HG03095 (cell line): ENCODE results near the gene TARM1.
"Not testable (repeated sequence)": the region's sequence is repeated elsewhere in the genome, so short reads cannot be mapped to it uniquely, and the experiment has no call there.

ENCODE experiments used
- ATAC-seq: cut with Tn5 transposase; IDR thresholded peaks from one replicate; pipeline ENCODE4 v1.9.1; 2021; ENCODE audit warnings: moderate library complexity; ENCODE audit not compliant: unreplicated experiment

The TARM1 gene

DNA sequence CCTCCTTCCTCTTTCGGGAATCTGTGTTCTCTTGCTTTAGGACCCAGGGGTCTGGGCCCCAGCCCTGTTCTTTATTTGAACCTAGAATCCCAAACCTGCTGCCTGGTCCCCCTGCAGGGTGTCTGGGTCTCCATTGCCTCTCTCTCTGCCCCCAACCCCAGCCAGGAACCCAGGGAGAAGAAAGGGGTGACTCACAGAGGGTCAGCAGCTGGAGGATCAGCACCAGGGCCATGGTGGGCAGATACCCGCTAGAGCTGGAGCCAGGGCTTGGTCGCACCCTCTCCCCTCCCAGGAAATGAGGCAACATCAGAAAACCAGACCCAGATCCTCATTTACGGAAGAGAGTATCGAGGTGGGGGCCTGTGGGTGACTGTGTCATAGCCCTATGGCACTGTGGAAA, 19.4 kb upstream of the TARM1 start, which contains the start of gene OSCAR:
Gene OSCAR (minus strand): TSS at position 243 of the 400 bp plus-strand sequence. CDS start 11 bp downstream, at position 232.
- ATAC-seq = no peak

DNA sequence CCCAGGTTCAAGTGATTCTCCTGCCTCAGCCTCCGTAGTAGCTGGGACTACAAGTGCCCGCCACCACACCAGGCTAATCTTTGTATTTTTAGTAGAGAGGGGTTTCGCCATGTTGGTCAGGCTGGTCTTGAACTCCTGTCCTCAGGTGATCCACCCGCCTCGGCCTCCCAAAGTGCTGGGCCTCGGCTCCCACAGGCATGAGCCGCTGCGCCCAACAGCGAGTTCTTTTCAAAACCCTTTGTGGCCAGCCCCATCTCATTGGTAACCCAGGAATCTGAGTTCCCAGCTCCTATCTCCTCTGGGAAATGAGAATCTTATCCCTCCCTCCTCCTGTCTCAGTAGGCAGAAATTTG, 18.7 kb upstream of the TARM1 start:
- not testable (repeated sequence) for ATAC-seq

DNA sequence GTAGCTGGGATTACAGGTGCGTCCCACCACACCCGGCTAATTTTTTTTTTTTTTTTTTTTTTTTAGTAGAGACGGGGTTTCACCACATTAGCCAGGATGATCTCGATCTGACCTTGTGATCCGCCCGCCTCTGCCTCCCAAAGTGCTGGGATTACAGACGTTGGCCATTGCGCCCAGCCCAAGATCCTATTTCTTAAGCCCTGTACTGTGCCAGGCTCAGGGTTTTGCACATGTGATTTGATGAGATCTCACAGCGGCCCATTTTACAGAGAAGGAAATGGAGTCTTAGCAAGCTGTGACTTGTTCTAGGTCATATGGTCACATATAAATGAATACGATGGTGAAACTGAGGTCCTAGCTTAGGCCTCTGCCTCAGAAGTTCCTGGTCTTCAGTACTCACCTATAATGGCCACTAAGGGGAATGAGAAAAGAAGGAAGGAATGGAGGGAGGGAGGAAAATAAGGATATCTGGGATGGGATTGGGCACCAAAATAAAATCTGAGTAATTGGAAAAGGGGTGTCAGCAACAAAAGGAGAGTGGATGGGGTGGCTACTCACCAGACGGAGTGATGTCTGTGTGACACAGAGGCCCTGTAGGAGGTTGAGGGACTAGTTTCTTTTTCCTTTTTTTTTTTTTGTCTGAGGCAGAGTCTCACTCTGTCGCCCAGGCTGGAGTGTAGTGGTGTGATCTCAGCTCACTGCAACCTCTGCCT, 18.2 kb upstream of the TARM1 start:
- no peak for ATAC-seq

DNA sequence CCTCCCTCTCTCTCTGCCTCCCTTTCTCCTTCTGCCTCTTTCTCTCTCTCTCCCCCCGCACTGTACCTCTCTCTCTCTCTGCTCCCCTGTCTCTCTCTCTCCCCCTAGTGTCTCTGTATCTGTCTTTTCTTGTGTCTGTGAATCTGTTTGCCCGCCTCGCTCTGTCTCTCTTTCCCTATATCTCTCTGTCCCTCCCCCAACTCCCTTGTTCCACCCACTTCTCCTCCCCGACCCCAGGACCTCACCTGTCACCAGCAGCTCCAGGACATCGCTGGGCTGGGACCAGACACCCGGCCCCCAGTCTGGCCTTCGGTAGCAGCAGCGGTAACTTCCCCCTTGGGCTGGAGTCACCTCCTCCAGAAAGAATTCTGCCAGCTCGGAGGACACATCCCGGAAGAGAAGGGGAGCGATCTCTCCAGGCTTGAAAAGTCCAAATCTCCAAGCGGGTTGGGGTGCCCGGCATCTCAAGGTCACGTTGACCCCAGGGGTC, 15.5 kb upstream of the TARM1 start:
- no peak for ATAC-seq

DNA sequence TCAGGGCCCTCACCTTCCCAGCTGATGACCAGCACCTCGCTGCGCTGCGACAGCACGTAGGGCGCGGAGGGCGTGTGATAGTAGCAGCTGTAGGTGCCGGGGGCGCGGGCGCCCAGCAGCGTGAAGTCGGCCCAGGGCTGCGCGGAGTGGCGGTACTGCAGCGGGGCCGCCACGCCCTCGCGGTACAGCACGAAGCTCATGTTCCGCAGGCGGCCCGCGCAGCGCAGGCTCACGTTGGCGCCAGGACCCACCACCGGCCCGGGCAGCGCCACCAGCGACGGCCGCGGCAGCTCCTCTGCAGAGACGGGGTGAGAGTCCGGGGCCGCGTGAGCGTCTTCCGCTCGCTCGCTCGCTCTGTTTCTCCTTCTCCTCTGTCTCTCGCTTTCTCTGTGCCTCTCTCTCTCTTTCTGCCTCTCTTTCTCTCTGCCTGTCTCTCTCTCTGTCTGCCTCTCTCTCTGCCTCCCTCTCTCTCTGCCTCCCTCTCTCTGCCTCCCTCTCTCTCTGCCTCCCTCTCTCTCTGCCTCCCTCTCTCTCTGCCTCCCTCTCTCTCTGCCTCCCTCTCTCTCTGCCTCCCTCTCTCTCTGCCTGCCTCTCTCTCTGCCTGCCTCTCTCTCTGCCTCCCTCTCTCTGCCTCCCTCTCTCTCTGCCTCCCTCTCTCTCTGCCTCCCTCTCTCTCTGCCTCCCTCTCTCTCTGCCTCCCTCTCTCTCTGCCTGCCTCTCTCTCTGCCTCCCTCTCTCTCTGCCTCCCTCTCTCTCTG, 14.9 kb upstream of the TARM1 start:
- ATAC-seq = not testable (repeated sequence)

DNA sequence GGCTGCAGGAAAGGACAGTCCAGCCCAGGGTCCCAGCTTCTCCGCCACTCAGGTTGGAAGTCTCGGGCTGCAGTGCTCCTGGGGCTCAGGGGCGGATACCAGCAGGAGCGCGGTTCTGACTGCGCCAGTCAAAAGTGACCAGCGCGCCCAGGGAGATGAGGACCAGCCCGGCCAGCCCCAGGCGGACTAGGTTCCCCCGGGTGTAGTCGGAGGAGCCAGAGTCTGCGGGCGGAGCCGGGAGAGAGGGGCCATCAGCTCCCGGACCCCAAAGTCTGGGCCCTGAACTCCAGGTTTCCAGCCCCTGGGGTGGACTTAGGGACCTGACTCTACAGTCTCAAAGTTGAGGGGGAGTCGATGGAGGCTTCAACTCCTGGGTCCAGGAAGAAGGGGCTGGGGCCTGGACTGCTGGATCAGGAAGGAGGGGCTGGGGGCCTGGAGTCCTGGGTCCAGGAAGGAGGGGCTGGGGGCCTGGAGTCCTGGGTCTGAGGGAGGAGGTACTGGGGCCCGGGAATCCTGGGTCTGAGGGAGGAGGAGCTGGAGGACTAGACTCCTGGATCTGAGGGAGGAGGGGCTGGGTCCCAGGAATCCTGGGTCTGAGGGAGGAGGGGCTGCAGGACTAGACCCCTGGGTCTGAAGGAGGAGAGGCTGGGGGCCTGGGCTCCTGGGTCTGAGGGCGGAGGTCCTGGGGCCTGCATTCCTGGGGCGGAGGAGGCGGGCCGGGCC, 14.1 kb upstream of the TARM1 start:
- no peak for ATAC-seq

DNA sequence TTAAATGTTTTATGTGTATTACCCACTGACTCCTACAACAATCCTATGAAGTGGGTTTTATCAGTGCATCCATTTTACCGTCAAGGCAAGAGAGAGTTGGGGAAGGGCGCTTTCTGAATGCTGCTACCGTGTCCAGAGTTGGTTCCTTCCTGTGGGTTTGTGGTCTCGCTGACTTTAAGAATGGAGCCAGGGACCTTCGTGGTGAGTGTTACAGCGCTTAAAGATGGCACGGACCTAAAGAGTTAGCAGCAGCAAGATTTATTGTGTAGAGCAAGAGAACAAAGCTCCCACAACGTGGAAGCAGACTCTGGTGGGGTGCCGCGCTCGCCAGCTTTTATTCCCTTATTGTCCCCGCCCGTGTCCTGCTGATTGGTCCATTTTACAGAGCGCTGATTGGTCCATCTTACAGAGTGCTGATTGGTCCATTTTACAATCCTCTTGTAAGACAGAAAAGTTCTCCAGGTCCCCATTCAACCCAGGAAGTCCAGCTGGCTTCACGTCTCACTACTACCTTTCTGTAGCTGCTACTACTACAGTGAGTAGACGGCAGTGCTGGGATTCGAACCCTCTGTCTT, 13.3 kb upstream of the TARM1 start:
- ATAC-seq = no peak

DNA sequence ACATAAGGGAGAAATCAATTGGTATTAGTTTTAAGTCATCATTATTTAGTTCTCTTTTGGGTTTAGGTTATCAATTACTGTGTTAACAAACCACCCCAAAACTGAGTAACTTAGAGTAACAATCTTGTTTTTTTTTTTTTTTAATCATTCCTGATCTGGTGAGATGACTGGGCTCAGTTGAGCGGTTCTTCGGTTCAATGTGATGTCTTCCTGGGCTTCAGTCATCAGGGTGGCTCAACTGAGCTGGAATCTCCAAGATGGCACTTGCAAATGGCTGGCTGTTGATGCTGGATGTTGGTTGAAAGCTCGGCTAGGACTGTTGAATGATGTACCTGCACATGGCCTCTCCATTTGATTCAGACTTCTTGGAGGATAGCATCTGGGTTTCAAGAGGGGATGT, 3.2 kb upstream of the TARM1 start:
- ATAC-seq = no peak

DNA sequence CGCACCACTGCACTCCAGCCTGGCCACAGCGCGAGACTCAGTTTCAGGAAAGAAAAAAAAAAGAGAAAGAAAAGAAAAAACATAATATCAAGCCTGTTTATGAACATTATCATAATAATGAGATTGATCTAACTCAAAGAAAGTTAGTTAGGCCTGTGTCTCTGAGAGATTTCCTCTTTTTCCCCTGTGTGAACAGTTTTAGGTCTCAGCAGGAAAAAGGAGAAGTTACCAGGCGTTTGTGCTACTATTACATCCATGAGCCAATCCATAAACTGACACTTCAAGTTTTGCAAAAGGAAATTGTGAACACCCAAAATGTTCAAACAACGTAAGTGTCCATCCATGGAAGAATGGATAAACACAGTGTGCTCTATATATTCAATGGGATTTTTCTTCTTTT, 3.8 kb downstream of the TARM1 start:
- no peak for ATAC-seq

DNA sequence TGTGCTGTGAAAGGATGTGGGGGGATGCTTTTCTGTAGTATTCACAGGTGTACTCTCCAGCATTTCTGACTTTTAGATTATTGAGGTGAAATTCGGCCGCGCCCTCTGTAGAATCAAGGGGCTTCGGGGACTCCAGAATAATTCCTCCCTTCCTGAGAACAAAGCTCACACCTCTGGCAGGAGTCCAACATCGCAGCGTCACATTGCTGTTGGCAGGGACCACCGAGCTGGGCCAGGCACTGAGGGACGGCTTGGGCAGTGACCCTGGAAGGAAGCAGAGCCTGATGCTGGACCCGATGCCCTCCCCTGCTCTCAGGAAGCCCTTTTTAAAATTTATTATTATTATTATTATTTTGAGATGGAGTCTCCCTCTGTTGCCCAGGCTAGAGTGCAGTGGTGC, 6.3 kb downstream of the TARM1 start:
- no peak for ATAC-seq

DNA sequence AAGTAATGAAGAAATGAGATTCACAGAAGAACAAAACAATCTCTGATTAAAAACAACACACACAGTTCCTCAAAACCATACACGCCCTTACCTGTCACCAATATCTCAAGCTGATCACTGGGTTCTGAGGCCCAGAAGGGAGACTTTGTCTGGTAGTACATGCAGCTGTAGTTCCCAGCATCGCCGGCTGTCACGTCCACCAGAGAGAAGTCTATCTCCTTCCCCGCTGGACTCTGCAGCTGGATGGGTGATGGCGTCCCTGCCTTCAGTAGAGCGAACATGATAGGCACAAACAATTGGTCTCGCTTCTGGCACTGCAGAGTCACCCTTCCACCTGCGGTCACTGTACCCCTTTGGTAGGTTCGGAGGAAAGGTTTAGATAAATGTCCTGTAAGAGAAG, 7.3 kb downstream of the TARM1 start:
- ATAC-seq = no peak

DNA sequence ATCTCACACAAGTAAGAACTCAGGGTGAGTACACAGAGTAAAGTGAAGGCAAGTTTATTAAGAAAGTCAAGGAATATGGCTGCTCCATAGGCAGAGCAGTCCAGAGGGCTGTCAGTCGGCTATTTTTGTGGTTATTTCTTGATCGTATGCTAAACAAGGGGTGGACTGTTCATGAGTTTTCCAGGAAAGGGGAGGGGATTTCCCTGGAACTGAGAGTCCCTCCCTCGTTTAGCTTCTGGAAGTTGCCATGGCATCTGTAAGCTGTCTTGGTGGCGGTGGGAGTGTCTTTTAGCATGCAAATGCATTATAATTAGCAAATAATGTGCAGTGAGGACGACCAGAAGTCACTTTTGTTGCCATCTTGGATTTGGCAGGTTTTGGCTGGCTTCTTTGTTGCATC, 11.7 kb downstream of the TARM1 start:
- ATAC-seq = no peak

DNA sequence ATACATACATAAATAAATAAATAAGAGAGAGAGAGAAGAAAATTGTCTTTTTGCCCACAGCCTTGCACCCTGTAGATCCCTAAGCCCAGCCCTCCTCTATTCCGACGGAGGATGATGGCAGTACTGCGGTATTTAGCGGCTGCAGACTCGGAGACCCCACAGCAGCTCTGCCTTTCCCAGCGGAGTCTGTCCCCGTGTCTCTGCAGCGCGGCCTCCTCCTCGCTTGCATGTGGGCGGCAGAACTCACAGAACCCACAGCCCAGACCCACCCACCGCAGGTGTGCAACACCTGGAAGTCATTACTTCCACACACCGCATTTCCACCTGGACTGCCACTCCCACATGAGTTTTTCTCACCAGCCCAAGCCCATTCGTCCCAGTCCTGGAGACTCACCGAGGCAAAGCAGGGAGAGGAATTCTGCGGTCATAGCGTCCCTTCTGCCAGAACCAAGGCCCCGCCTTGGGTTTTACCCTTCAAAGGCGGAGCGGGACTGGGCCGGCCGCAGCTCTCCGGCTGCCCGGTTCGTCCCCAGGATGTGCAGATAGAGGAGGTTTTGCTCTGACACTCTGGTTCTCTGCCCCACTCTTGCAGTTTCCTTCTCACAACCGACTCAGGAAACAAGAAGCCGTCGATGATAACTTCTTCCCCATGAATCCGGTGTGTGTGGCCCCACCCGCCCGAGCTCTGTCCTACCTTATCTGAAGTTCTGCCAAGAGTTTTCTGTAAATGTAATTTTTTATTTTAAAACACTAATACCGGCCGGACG, 17.6 kb downstream of the TARM1 start, which contains the start of gene VSTM1:
Gene VSTM1 (minus strand): TSS at position 548 of the 767 bp plus-strand sequence. CDS start 120 bp downstream, at position 428.
- ATAC-seq = no peak

DNA sequence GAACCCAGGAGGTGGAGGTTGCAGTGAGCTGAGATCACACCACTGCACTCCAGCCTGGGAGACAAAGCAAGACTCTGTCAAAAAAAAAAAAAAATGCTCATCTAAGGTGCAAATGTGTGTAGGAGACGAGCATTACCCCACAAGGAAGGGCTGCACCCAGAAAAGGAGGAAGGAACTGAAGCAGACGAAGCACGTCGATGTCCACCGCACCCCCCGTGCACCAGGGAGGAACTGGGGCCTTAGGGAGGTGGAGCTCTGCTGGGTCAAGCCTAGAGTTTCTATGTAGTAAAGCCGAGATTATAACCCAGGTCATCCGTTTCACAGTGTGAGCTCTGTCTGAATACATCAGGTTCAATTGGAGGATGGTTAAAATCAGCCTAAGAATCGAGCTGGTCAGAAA, 18.5 kb downstream of the TARM1 start:
- no peak for ATAC-seq

DNA sequence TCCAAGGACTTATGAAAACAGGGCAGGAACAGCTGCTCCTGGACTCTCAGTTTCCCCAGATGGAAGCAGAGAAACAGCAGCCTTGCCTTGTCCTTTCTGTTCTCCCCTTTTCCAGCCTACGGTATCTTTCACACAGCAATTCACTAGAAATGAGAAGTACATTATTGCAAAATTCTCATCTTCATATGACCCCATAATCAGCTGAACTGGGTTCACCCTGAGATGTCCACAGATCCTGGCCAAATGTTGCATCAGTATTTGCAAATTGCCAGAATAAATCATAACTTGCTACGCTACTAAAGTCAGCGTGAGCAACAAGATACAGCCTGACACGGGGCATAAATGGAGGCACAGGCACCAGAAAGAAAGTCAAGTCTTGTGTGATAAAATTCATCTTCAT, 33.5 kb downstream of the TARM1 start:
- no peak for ATAC-seq

DNA sequence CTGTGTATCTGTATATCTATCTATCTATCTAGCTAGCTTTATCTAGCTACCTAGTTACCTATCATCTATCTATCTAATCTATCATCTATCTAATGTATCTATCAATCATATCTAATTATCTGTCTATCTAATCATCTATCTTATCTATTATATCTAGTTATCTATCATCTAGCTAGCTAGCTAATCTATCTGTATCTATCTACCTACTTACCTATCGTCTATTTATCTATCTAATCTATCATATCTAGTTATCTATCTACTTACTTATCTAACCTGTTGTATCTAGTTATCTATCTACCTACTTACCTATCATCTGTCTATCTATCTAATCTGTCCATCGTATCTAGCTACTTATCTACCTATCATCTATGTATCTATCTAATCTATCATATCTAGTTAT, 35.4 kb downstream of the TARM1 start:
- no peak for ATAC-seq

DNA sequence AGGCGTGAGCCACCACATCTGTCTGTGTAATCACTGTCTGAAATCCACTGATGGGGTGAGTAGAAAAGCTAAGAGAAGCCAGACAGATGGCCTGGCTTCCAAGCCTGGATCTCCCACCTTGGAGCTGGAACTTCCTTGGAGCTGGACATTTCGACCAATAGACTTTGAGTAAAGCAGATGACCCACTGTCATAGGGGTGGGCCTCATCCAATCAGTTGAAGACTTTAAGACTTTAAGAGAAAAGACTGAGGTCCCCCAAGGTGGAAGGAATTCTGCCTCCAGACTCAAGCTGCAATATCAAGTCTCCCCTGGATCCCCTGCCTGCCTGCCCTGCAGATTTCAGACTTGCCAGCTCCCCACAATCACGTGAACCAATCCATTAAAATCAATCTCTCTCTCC, 38.2 kb downstream of the TARM1 start:
- ATAC-seq = no peak

DNA sequence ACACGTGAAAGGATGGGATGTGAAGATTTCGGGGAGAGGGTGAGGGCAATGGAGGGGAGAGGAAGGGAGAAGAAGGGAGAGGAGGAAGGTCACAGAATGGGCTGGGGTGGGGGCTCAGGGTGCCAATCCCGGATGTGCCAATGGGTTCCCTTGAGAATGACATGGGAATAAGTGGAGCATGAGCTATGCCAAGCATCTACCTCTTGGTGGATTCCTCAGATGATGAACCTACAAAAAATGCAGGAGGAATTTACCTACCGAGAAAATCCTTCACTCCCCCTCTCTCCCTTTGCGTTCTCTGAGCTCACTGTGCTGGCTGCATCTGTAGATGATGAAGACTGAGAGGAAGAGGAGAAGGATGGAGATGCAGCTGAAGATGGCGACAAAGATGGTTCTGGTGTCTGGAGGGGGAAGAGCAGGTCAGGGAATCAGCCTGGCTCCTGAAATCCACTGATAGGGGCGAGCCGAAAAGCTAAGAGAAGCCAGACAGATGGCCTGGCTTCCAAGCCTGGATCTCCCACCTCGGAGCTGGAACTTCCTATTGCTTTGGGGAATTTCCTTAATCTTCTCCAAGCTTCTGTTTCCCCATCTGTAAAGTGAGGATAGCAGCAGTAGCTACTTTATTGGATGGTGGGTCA, 39.1 kb downstream of the TARM1 start:
- ATAC-seq = no peak

DNA sequence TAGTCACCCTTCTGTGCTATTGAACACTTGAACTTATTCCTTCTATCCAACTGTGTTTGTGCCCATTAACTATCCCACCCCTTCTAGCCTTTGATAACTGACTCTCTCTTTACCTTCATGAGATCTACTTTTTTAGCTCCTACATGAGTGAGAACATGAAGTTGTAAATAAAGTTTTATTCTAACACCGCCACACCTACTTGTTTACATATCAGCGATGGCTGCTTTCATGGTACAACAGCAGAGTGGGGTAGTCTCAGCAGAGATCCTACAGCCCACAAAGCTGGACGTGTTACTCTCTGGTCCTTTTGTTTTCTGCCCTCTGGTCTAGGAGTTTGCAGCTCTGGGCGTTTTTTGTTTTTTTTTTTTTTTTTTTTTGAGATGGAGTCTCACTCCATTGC, 41.2 kb downstream of the TARM1 start:
- ATAC-seq = no peak

DNA sequence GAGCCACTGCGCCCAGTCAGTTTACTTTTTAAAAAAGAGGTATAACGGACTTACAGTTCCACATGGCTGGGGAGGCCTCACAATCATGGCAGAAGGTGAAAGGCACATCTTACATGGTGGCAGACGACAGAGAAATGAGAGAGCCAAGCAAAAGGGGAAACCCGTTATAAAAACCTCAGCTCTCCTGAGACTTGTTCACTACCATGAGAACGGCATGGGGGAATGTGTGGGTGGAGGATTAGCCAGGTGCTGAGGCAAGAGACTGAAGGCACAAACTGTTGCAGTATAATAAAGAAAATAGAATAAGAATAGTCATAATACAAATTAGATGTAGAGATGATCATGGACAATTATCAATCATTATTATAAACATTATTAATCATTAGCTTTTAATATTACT, 44.6 kb downstream of the TARM1 start:
- ATAC-seq = not testable (repeated sequence)
